DND-41 (cell line): Measurements from ENCODE around the gene LMO7.
"Not testable (repeated sequence)": the region's sequence is repeated elsewhere in the genome, so short reads cannot be mapped to it uniquely, and the experiment has no call there.

ENCODE experiments used
- EZH2 ChIP-seq: IDR thresholded peaks from 3 replicates; pipeline ENCODE4 v1.6.1; 2012; ENCODE audit warnings: borderline replicate concordance, low read depth, mild to moderate bottlenecking, moderate library complexity, low read length, inconsistent platforms; ENCODE audit not compliant: severe bottlenecking
- TF ChIP-seq, protein P1 (sequence below): IDR thresholded peaks from 2 replicates; pipeline ENCODE4 v1.5.1; 2012; ENCODE audit warnings: borderline replicate concordance, low read length, moderate library complexity, mild to moderate bottlenecking; ENCODE audit not compliant: poor library complexity, severe bottlenecking; ENCODE audit errors: extremely low read depth

- TF ChIP-seq, protein P1, sequence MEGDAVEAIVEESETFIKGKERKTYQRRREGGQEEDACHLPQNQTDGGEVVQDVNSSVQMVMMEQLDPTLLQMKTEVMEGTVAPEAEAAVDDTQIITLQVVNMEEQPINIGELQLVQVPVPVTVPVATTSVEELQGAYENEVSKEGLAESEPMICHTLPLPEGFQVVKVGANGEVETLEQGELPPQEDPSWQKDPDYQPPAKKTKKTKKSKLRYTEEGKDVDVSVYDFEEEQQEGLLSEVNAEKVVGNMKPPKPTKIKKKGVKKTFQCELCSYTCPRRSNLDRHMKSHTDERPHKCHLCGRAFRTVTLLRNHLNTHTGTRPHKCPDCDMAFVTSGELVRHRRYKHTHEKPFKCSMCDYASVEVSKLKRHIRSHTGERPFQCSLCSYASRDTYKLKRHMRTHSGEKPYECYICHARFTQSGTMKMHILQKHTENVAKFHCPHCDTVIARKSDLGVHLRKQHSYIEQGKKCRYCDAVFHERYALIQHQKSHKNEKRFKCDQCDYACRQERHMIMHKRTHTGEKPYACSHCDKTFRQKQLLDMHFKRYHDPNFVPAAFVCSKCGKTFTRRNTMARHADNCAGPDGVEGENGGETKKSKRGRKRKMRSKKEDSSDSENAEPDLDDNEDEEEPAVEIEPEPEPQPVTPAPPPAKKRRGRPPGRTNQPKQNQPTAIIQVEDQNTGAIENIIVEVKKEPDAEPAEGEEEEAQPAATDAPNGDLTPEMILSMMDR: not testable (repeated sequence)
- not testable (repeated sequence) for TF ChIP-seq EZH2
Measured at GRCh38 chr13:75743072-75743471, 106.9 kb downstream of the LMO7 start.
